Esophagus muscularis mucosa (tissue), 3 donors: ENCODE measurements around the gene PADI2.

Experiments used
- CTCF ChIP-seq, 3 experiments: fragments of 200-600 bp in 2 of 3; fragments of 450-650 bp in 1 of 3; sonication (generic) in 2 of 3; IDR thresholded peaks; one replicate each; pipeline ENCODE4 v1.5.1; 2017 to 2019; ENCODE audit warnings: antibody characterized with exemption in 3 of 3, mild to moderate bottlenecking in 2 of 3, moderate library complexity in 1 of 3
- POLR2A ChIP-seq: fragments of 450-650 bp; IDR thresholded peaks from one replicate; pipeline ENCODE4 v1.6.1; 2017; ENCODE audit warnings: antibody characterized with exemption, moderate library complexity, mild to moderate bottlenecking, low read depth

DNA sequence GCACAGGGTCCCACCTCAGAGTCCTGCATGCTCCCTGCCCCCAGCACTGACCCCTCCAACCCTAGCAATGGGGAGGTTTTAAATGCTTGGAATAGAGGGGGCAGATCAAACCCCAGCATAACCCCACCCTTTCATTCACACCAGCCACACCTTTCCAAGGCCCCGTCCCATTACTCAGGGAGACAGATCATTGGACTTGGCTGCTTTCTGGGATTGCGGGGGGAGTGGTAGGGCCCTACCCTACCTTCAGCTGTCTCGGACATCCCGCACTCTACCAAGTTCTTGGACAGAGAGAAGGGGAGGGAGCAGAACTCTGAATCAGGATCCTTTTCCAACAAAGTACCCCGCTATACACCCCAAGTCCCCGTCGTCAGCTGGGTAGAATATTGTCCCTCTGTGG lies 983 bp downstream of the PADI2 start:
- TF ChIP-seq CTCF (IDR thresholded peaks at IDR 0.05) (no peak), POLR2A (no peak)
